Dendritic cell treated with granulocyte-macrophage colony-stimulating factor and Interleukin-4, amounts not matched to agents 40 ng/mL and 50 ng/mL, for 4 days (primary cell): ENCODE results near the gene TMEM107.
"Not testable (repeated sequence)": the region's sequence is repeated elsewhere in the genome, so short reads cannot be mapped to it uniquely, and the experiment has no call there.

Source experiments
- H3K27ac Mint-ChIP-seq: one replicate; pipeline ENCODE4 v1.8.0; 2022; ENCODE audit warnings: mild to moderate bottlenecking, mixed read lengths
- H3K27me3 Mint-ChIP-seq: one replicate; pipeline ENCODE4 v1.8.0; 2022; ENCODE audit warnings: mild to moderate bottlenecking, mixed read lengths
- H3K36me3 Mint-ChIP-seq: one replicate; pipeline ENCODE4 v1.8.0; 2022; ENCODE audit warnings: low read depth, mixed read lengths
- H3K4me1 Mint-ChIP-seq: one replicate; pipeline ENCODE4 v1.8.0; 2022; ENCODE audit warnings: low read depth, mixed read lengths
- H3K4me3 Mint-ChIP-seq: one replicate; pipeline ENCODE4 v1.8.0; 2022; ENCODE audit warnings: mild to moderate bottlenecking, moderate library complexity, mixed read lengths
- H3K9me3 Mint-ChIP-seq: one replicate; pipeline ENCODE4 v1.8.0; 2022; ENCODE audit warnings: mixed read lengths
- intact Hi-C: fragments of 100-400 bp; cut with micrococcal nuclease; formaldehyde crosslinking; loops from one replicate; pipeline ENCODE4 v1.15.0; 2022

The TMEM107 gene

DNA sequence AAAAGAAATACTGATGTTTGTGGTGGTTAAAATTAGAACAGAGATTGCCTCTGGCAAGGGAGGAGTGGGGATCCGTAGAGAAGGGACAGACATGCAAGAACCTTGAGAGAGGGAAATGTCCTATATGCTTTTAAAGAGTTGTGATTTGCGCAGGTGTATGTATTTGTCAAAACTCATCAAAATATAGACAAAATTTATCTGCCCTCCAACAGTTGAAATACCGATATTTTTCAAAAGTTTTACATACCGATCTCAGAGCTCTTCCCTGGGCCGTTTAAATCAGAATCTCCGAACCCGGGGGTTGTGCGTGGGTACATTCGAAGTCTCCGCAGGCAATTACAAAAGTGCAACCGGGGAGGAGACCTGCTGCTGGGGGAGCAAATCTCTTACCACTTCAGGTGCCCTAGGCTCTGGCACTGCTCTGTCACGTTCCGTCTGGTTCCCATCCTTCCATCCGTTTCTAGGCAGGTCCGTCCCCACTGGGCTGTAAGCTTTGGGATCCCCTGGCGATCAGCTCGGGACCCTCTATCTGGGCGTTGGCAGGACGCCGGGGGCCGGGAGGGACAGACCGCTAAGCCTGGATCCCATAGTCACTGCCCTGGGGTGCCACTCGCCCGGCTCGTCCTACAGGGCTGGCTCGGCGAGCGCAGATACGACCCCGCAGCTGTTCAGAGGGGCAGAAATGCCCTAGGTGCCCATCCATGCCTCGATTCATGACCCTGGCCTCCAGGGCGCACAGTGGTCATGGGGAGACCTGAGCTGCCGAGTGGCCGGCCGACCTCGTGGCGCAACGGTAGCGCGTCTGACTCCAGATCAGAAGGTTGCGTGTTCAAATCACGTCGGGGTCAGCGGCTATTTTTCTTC lies 9.6 kb upstream of the TMEM107 start:
- no peaks in the 10 kb centered on the region for H3K36me3 Mint-ChIP-seq
- H3K9me3 Mint-ChIP-seq: no peaks in the 10 kb centered on the region
- H3K27ac Mint-ChIP-seq: no peak overlapping the region
- intact Hi-C loops: loop anchor here (2.0 to 5.0 kb wide), 2 partner anchors 47 to 116 kb away; no protein-coding TSS in a partner anchor
- H3K4me3 Mint-ChIP-seq: no peak overlapping the region
- peaks cover 11% of the 10 kb centered on the region for H3K27me3 Mint-ChIP-seq
- H3K4me1 Mint-ChIP-seq: peaks cover 16% of the 10 kb centered on the region

DNA sequence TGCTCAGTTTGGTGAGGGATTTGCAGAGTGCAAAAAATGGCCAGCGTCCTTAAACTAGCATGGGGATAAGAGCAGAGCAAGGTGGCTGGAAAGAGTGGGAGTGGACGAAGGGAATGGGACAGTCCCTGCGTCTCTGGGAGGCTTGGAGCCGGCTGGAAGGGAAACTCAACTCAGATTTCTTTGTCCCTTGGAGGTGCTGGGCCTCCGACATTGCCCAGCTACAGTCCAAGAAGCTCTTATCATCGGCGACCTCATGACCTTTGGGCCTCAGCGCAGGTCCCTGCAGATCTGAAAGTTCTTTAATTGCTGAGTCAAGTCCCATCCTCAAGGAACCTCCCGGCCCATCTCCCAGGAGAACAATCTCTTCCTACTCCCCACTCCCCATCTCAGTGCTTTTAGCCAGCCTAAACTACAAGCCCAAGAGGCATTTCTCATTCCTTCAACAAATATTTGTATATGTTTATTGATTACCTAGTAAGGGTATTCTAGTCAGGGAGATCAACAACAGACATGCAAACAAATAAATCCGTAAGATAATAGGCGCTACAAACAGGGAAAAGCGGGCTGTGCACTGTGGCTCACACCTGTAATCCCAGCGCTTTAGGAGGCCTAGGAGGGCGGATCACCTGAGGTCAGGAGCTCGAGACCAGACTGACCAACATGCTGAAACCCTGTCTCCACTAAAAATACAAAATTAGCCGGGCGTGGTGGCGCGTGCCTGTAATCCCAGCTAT lies 985 bp upstream of the TMEM107 start:
- H3K27me3 Mint-ChIP-seq: peaks cover 2% of the 10 kb centered on the region
- H3K36me3 Mint-ChIP-seq: peaks cover 9% of the 10 kb centered on the region
- H3K4me1 Mint-ChIP-seq: peaks cover 52% of the 10 kb centered on the region
- peak overlapping the region; percentile 91 for H3K4me3 Mint-ChIP-seq
- no peaks in the 10 kb centered on the region for H3K9me3 Mint-ChIP-seq
- intact Hi-C loops: no loop called here
- peak overlapping the region; percentile 96 for H3K27ac Mint-ChIP-seq

DNA sequence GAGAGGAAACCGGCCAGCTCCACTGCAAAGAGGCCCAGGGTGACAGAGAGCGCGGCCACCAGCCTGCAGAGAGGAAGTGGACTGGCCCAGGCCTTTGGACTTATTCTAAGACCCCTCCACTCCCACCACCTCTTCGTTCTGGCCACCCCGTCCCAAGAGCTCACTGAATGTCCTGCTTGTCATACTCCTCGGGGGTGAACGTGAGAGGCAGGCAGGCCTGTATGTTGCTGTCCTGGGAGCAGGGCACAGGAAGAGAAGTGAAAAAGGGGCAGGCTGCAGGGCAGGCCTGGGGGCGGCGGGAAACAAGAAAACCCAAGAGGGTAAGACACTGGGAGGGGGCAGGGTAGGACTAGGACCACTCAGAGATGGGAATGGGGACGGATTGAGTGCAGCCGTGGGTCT lies 384 bp downstream of the TMEM107 start:
- H3K9me3 Mint-ChIP-seq: no peaks in the 10 kb centered on the region
- H3K36me3 Mint-ChIP-seq: peaks cover 9% of the 10 kb centered on the region
- peaks cover 51% of the 10 kb centered on the region for H3K4me1 Mint-ChIP-seq
- peak overlapping the region; percentile 96 for H3K27ac Mint-ChIP-seq
- no peaks in the 10 kb centered on the region for H3K27me3 Mint-ChIP-seq
- intact Hi-C loops: no loop called here
- peak overlapping the region; percentile 91 for H3K4me3 Mint-ChIP-seq

DNA sequence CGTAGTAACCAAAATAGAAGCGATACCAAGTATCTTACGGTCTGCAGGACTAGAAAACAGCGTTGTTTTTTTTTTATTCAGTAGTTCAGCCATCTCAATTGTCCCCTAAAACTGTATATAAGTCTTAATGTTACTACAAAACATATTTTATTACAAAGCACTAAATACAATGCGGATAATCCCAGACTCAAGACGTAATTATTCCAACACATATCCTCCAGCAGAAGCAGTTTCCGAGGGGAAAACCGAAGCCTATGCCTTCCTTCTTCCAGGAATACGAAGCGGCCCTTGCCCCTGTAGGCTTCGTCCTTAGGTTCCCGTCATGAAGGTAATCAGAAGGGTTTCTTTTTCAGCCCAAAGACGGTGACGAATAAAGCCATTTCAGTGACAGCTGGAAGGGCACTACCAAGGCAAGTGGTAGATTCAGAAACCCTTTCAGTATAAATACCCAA lies 2.3 kb downstream of the TMEM107 start:
- no peaks in the 10 kb centered on the region for H3K27me3 Mint-ChIP-seq
- intact Hi-C loops: no loop called here
- H3K4me1 Mint-ChIP-seq: peaks cover 48% of the 10 kb centered on the region
- no peaks in the 10 kb centered on the region for H3K9me3 Mint-ChIP-seq
- peak overlapping the region; percentile 96 for H3K27ac Mint-ChIP-seq
- peak overlapping the region; percentile 74 for H3K4me3 Mint-ChIP-seq
- H3K36me3 Mint-ChIP-seq: peaks cover 9% of the 10 kb centered on the region

DNA sequence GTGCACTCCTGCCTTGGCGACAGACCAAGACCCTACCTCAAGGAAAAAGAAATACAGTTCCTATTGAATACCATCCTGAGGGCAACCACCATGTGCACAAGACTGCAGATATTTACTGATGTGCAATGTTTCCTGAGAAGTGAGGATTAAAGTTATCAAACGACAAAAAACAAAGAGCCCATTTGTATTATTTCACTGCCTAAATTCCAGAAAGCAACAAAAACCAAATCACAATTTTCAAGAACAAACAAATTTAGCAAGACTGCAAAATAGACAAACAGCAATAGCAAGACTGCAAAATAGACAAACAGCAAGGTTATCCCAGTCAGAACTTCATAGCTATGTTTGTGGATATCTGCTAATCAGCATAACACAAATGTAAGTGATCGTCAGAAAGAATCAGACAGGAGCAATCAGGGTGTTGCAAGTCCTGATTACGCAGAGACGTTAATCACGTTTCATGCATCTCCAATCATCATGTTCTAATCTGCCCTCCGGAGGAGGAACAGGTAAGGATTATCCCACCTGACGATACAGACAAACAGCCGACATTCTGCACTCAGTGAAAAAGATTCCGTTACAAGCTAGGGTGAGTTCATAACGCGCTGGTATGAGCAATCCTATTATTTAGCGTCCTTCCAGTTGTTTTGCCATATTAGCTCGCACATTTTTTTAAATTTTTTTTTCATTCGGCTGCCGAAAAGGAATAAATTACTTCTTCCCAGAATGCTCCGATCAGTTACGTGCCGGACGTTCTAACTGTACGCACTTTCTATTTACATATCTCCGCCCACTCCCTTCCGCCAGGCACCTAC lies 2.9 kb downstream of the TMEM107 start:
- H3K27ac Mint-ChIP-seq: peak overlapping the region; percentile 96
- H3K4me3 Mint-ChIP-seq: peak overlapping the region; percentile 74
- no peaks in the 10 kb centered on the region for H3K9me3 Mint-ChIP-seq
- H3K4me1 Mint-ChIP-seq: peaks cover 48% of the 10 kb centered on the region
- intact Hi-C loops: no loop called here
- H3K27me3 Mint-ChIP-seq: no peaks in the 10 kb centered on the region
- H3K36me3 Mint-ChIP-seq: peaks cover 9% of the 10 kb centered on the region

DNA sequence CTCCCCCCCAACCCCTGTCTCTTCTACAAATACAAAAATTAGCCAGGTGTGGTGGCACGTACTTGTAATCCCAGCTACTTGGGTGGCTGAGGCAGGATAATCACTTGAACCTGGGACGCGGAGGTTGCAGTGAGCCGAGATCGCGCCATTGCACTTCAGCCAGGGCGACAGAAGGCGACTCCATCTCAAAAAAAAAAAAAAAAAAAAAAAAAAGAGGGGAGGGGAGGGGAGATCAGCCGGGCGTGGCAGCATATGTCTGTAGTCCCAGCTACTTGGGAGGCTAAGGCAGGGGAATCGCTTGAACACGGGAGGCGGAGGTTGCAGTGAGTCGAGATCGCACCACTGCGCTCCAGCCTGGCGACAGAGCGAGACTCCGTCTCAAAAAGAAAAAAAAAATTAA lies 6.0 kb downstream of the TMEM107 start:
- H3K9me3 Mint-ChIP-seq, intact Hi-C loops, H3K27me3 Mint-ChIP-seq, H3K4me3 Mint-ChIP-seq, H3K27ac Mint-ChIP-seq, H3K36me3 Mint-ChIP-seq: not testable (repeated sequence)
- H3K4me1 Mint-ChIP-seq: peaks cover 30% of the 10 kb centered on the region

DNA sequence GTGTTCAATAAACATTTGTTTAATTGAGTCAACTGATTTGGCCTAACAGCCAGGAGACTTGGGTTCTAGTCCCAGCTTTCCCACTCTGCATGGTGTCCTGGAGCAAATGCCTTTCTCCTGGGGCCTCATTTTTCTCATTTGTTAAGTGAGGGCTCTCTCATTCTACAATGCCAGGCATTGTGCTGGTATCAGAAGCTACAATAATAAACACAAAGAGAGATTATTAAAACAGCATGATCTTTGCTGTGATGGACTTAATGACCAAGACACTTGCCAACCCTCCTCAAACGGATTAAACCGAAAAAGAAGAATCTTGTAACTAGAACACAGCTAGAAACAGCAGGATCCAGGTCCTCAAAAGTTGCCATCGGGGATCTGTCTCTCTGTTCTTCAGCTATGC lies 8.7 kb downstream of the TMEM107 start:
- Mint-ChIP-seq H3K9me3 (no peaks in the 10 kb centered on the region), H3K4me1 (peaks cover 34% of the 10 kb centered on the region), H3K27ac (no peak overlapping the region), H3K36me3 (peaks cover 6% of the 10 kb centered on the region), H3K4me3 (no peak overlapping the region), H3K27me3 (no peaks in the 10 kb centered on the region)
- intact Hi-C loops: no loop called here

DNA sequence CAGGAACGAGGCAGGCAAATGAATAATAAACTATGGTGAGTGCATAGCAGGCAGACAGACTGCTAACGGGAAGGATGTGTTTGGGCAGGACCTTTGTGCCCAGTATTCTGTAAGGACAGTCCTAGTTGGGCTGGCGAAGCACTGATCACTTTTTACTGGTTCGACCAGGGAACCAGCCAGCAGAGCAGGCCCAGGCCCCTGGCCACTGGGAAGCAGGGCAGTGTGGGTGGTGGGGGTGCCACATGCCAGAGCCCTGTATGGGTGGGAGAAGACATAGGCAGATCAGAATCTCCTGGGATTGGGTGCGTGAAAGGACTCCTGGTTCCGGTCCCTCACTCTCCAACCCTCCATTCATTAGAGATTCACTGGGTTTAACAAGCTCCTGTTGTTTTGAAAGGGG lies 9.4 kb downstream of the TMEM107 start:
- Mint-ChIP-seq H3K9me3 (no peaks in the 10 kb centered on the region), H3K36me3 (peaks cover 13% of the 10 kb centered on the region), H3K27ac (peak overlapping the region; percentile 30), H3K4me3 (no peak overlapping the region), H3K27me3 (no peaks in the 10 kb centered on the region), H3K4me1 (peaks cover 35% of the 10 kb centered on the region)
- intact Hi-C loops: no loop called here

DNA sequence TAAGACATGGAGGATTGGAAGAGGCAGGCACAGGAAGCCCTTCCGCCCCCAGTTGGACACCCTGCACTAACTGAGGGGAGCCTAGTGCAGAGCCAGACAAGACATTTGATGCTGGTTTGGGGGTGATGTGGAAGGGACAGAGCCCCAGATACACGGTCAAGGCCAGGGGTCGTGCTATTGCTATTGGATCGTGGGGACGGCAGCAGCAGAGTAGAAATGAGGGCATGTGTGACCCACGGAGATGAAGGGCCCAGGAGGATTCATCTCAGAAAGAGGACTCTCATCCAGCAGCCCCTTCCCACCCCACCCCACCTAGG lies 11.4 kb downstream of the TMEM107 start:
- H3K4me1 Mint-ChIP-seq: peaks cover 50% of the 10 kb centered on the region
- no peaks in the 10 kb centered on the region for H3K9me3 Mint-ChIP-seq
- intact Hi-C loops: no loop called here
- no peaks in the 10 kb centered on the region for H3K27me3 Mint-ChIP-seq
- H3K36me3 Mint-ChIP-seq: peaks cover 33% of the 10 kb centered on the region
- H3K27ac Mint-ChIP-seq: no peak overlapping the region
- no peak overlapping the region for H3K4me3 Mint-ChIP-seq

DNA sequence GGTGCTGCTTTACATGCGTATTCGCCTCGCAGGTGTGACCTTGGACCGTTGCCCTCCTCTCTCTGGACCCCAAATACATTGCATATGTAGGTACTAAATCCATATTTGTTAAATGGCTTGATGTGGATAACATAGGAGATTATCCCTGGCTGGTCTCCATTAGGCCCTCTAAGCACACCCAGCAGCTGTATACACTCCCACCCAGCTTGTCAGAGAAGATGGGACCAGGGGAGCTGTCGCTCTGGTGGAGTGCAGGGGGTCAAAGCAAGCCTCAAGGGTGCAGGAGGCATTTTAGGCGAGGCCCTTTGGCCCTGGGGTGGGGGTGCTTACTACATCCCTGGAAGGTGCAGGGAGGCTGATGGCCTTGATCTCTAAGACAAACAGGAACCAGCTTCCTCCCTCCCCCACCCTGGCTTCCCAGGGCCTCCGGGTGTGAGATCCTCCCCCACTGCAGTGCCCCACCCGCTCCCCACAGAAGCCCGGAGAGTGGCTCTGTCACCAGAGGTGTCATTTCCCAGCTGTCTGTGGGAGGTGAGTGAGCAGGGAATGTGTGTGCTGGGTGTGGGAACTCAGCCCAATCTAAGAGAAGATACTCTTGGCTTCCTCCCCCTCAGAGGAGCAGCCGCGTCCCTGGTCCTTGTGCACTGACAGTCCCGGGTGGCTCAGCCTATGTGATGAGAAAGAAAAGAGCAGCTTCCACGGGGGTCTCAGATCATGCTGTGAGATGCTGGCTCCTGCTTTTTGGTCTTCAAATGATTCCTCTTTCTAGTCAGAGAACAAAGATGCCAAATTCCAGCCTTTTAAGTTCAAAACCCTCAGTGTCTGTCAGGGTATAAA lies 12.0 kb downstream of the TMEM107 start:
- Mint-ChIP-seq H3K27me3 (no peaks in the 10 kb centered on the region), H3K36me3 (peaks cover 39% of the 10 kb centered on the region), H3K27ac (no peak overlapping the region), H3K4me3 (peak overlapping the region; percentile 78), H3K4me1 (peaks cover 56% of the 10 kb centered on the region), H3K9me3 (no peaks in the 10 kb centered on the region)
- intact Hi-C loops: no loop called here

DNA sequence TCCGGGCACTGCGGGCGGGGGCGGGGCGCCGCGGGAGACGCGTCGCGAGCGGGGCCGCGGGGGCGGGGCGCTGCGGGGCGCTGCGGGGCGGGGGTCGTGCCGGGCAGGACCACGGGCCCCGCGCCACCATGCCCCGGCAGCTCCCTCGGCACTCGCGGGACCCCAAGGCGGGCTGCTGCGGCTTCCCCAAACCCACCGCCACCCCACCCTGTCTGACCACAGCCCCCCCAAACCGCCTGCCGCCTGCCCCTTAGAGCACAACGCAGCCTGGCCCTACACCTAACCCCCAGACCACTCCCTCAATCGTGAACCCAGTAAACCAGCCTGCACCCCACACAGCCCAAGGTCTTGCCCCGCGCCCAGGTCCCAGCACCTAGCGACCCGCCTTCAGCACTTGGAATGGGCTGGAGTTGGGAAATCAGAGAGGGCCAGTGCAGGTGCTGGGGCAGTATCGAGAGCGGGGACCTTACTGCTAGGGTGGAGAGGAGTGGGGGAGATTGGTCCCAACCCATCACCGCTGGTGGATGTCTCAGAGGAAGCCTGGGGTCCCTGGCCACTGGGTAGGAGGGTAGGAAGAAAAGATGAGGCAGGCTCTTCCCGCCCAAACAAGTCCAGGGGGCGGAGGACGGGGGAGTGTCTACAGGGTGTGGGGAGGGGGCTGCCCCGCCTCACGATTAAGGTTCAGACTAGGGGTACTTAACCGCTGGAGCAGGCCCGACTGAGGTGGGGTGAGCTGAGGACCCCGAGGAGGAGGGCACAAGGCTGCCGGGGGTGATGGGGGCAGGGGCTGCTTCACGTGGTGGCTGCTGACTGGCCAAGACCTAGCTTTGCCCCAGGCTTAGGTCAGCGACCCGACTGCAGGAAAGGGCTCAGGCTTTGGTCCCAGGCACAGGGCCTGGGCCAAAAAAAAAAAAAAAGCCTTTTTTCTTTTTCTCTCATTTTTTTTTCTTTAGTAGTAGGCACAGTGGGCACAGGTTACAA lies 12.9 kb downstream of the TMEM107 start:
- Mint-ChIP-seq H3K4me3 (peak overlapping the region; percentile 82), H3K4me1 (peaks cover 63% of the 10 kb centered on the region), H3K27ac (no peak overlapping the region), H3K9me3 (no peaks in the 10 kb centered on the region), H3K36me3 (peaks cover 45% of the 10 kb centered on the region), H3K27me3 (no peaks in the 10 kb centered on the region)
- intact Hi-C loops: no loop called here

DNA sequence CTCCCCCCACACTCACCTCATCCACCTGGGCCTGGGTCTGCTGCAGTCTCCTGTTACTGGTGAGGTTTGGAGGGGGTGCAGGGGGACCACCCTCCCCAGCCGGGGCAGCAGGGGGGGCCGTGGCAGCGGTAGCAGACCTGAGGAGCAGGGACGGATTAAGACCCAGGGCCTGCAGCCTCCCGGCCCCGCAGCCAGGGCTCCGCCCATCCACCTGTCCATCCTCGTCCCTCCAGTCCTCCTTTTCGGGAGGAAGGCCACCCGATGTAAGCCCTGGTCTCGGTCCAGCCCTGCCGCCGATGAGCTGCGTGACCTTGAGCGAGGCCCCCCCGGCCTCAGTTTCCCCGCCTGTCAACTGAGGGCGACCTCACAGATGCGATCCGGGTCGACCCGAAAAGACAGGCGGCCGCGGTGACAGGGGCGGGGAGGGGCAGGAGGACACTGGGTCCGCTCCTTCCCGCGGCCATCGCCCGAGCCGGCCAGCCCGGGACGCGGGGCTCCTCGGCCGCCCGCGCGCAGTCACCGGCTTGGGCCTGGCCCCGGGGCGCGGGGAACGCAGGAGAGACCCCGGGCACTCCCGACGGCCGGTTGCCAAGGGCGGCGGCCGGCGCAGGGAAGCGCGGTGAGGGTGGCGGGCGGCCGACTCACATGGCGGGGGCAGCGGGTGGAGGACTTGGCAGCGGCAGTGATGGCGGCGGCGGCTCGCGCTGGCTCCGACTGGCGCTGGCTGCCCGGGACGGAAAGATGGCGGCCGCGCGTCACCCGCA lies 13.8 kb downstream of the TMEM107 start, which contains the start of gene VAMP2:
VAMP2 (minus strand) TSS at position 716 of the 764 bp plus-strand sequence; CDS start at position 647, 69 bp downstream.
- Mint-ChIP-seq H3K4me3 (peak within 1 kb of the TSS; percentile 82), H3K27me3 (no peaks in the 10 kb centered on the region), H3K4me1 (peaks cover 66% of the 10 kb centered on the region), H3K9me3 (no peaks in the 10 kb centered on the region), H3K36me3 (peaks cover 49% of the 10 kb centered on the region), H3K27ac (no peak within 1 kb of the TSS)
- intact Hi-C loops: no loop called here
